ENCODE results near the gene CNTLN.
"Not testable (repeated sequence)": the region's sequence is repeated elsewhere in the genome, so short reads cannot be mapped to it uniquely, and the experiment has no call there.

Gene CNTLN

DNA sequence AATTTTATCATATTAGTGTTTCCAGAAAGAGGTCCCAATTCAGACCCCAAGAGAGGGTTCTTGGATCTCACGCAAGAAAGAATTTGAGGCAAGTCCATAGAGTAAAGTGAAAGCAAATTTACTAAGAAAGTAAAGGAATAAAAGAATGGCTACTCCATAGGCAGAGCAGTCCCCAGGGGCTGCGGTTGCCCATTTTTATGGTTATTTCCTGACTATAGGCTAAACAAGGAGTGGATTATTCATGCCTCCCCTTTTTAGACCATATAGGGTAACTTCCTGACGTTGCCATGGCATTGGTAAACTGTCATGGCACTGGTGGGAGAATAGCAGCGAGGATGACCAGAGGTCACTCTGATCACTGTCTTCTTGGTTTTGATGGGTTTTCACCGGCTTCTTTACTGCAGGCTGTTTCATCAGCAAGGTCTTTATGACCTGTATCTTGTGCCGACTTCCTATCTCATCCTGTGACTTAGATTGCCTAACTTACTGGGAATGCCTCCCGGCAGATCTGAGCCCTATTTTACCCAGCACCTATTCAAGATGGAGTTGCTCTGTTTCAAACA, 262.4 kb downstream of the CNTLN start:
- in situ Hi-C loops (cut with MboI; ENCODE audit: low sequenced_read_pairs), result not testable (repeated sequence)

DNA sequence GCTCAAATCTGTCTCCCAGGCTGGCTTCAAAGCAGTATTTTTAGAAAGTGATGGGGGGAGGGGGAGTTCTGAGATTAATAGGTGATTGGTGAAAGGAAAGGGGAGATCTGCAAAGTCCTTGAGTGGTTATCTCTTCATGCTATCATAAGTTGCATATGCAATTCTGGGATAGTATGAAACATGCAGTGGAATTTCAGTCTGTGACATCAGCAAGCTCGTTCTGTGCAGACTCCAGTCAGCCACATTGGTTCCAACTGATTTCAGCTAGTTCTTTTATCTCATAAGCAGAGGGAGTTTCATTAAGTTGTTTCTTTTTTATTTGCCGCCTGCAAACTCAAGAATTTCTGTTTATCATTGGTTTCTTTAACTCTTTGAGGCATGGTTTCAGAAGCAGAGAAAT, 263.5 kb downstream of the CNTLN start:
- in situ Hi-C loops (cut with MboI; ENCODE audit: low sequenced_read_pairs), result no loop called here

DNA sequence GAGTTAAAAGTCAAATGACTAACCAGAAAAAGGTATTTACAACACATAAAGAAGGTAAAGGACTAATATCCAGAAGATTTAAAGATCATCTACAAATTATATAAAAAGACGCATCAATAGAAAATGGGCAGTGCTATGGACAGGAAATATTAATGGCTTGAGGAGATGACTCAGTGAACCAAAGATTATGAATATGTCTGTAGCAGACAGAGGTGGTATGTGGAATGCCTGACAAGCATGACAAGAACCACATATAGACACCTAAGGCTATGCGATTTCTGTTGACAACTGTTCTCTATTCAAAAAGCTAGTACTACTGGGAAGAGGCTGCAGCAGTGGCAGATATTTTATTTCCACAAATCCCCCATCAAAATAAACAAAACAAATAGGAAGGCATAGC, 267.0 kb downstream of the CNTLN start:
- in situ Hi-C loops (cut with MboI; ENCODE audit: low sequenced_read_pairs), result no loop called here

DNA sequence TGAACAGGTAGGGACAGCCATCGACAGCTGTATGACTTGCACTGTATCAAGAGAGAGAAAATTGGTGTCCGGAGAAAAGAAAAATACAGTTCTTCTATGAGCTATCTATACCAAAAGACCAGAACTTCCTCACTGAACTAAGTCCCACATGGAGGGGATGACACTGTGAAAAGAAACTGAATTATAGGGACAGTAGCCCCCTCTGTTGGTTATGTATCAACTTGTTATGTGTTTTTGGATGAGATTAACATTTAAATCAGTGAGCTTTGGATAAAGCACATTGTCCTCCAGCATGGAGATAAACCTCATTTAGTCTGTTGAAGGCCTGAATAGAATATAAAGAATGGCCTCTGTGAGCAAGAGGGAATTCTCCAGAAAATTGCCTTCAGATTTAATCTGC, 267.5 kb downstream of the CNTLN start:
- in situ Hi-C loops (cut with MboI; ENCODE audit: low sequenced_read_pairs), result no loop called here

DNA sequence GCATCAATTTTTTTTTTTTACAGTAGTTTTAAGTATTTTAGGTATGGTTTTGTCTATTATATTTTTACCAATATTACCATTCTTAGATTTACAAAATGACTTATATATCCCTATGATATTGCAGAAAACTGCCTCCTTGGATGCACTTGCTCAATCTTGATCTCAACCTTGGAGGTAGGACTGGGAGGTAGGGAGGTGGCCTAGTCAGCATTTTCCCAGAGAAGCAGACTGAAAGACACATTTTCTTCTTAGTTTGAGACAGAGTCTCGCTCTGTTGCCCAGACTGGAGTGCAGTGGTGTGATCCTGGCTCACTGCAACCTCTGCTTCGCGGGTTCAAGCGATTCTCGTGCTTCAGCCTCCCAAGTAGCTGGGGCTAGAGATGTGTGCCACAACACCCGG, 268.7 kb downstream of the CNTLN start:
- in situ Hi-C loops (cut with MboI; ENCODE audit: low sequenced_read_pairs), result no loop called here

DNA sequence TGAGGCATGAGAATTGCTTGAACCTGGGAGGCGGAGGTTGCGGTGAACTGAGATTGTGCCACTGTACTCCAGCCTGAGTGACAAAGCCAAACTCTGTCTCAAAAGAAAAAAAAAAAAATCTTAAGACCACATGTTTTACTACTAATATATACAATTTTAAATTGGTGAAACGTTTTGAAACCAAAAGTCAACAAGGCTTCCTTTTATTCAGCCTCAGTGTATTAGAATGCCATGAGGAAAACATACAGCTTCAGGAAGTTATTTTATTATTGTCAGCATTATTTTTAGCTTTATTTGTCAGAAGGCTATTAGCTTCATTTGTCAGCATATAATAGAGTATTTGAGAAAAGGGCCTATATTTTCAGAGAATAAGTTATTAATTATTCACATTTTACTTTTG, 280.1 kb downstream of the CNTLN start:
- in situ Hi-C loops (cut with MboI; ENCODE audit: low sequenced_read_pairs), result no loop called here

DNA sequence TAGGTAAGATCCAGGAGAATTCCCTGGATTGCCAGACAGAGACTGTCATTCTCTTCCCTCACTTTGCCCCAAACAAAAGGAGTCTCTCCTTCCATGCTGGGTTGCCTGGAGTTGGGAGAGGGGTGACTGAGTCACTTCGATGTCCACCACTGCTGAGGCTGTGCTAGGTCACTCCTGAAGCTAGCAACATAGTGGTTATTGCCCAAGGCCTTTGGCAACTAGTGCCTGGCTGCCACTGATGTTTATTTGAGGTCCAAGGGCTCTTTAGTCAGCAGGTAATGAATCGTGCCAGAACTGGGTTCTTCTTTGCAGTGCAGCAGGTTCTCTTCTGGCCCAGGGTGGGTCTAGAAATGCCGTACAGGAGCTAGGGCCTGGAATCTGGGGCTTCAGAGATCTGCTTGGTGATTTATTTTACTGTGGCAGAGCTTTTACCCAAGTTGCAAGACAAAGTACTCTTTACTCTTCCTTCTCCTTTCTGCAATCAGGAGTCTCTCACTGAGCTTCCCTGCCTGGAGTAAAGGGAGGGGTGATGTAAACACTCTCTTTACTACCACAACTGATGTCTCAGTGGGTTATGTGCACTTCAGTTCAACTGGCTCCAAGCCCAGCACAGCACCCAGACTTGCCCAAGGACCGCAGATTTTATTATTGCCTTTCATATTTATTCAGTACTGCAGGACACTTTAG, 288.3 kb downstream of the CNTLN start:
- in situ Hi-C loops (cut with MboI; ENCODE audit: low sequenced_read_pairs), result no loop called here

DNA sequence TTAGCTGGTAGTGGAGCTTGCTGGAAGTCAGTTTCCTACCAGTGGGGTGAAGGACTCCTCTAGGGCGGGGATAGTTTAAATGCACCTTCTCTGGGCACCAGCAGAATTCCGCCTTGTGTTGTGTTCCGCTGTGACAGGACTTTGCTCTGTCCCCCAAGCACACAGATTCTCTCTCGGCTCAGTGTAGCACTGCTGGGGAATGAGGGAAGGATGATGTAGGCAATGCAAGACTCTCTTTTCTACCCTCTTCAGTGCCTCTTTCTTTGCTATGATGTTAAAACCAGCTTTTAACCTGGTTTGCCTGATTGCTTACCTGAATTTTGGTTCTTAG, 288.8 kb downstream of the CNTLN start:
- in situ Hi-C loops (cut with MboI; ENCODE audit: low sequenced_read_pairs), result no loop called here

DNA sequence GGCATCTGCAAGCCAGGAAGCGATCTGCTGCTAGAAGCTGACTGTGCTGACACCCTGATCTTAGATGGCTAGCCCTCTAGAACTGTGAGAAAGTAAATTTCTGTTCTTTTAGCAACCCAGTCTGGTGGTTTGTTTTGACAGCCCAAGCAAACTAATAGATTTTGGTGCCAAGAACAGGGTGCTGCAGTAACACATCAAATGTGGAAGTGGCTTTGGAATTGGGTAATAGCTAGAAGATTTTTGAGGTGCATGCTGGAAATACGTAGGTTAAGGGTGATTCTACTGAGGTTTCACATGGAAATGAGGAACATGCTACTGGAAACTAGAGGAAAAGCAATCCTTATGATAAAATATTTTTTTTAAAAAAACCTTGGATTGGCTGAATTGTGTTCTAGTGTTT, 290.5 kb downstream of the CNTLN start:
- in situ Hi-C loops (cut with MboI; ENCODE audit: low sequenced_read_pairs), result no loop called here

DNA sequence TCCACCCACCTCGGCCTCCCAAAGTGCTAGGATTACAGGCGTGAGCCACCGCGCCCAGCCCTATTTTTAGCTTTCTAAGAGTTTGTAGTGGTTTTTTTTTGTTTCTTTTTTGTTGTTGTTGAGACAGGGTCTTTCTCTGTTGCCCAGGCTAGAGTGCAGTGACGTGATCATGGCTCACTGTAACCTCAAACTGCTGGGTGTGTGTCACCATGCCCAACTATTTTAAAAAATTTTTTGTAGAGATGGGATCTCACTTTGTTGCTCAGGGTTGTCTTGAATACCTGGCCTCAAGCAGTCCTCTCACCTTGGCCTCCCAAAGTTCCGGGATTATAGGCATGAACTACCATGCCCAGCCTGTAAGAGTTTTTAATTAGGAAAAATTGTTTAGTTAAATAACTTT, 298.7 kb downstream of the CNTLN start:
- in situ Hi-C loops (cut with MboI; ENCODE audit: low sequenced_read_pairs), result no loop called here

DNA sequence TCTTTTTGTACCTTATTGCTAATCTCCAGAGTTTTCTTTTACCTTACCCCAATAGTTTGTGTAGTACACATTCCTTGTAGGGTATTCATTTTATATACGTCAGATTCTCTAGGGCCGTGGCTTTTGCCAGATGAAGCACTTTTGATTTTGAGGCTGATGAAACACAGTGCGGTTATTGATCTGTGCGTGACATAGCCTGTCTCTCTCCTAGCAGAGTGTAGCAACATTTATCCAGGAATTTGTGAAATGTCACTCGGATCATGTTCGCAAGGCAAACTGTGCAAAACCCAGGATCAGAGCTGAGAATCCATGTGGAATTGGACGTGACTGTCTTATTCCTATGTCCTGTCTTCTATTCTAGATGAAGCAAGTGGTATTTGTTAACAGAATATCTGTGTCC, 302.0 kb downstream of the CNTLN start:
- in situ Hi-C loops (cut with MboI; ENCODE audit: low sequenced_read_pairs), result no loop called here

DNA sequence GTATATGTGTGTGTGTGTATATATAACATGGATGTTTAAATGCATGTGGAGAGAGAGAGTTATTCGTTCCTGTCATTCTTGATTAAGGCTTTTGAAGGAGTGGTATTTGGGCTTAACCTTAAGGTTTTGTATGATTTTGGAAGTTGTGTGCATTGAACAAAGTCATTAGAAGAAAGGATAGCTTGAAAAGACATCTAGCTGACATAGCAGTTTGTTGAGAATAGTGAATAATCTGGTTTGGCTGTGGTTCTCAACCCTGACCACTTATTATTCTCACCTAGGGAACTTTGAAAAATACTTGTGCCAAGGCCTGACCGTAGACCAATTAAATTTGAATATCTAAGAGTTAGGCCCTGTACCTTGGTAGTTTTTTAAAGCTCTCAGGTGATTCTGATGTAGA, 303.0 kb downstream of the CNTLN start:
- in situ Hi-C loops (cut with MboI; ENCODE audit: low sequenced_read_pairs), result no loop called here

DNA sequence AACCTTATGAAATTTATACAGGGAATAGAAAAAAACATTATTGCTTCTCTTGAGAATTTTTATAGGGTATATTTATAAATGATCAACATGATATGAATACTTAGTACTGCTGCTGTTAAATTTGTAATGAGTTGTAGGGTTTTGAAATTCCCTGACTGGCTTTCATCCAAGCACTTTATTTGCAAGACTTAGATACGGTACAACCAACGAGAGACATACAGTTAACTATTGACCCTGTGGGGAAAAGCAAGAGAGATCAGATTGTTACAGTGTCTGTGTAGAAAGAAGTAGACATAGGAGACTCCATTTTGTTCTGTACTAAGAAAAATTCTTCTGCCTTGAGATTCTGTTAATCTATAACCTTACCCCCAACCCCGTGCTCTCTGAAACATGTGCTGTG, 310.3 kb downstream of the CNTLN start:
- in situ Hi-C loops (cut with MboI; ENCODE audit: low sequenced_read_pairs), result not testable (repeated sequence)

DNA sequence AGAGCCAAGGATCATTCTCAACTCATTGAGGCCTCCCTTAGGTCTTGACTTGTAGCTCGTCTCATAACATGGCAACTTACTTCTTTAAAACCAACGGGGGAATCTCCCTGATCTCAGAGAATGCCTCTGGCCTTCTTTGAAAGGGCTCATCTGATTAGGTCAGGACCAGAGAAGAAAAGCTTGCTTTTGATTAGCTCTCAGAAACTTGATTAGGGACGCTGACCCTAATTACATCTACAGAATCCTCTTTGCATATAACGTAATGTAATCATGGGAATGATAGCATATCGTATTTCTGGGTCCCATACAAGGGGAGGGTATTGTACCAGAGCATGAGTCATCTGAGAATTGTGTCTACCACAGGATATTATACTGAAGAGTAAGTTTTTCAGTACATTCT, 318.9 kb downstream of the CNTLN start:
- in situ Hi-C loops (cut with MboI; ENCODE audit: low sequenced_read_pairs), result no loop called here

DNA sequence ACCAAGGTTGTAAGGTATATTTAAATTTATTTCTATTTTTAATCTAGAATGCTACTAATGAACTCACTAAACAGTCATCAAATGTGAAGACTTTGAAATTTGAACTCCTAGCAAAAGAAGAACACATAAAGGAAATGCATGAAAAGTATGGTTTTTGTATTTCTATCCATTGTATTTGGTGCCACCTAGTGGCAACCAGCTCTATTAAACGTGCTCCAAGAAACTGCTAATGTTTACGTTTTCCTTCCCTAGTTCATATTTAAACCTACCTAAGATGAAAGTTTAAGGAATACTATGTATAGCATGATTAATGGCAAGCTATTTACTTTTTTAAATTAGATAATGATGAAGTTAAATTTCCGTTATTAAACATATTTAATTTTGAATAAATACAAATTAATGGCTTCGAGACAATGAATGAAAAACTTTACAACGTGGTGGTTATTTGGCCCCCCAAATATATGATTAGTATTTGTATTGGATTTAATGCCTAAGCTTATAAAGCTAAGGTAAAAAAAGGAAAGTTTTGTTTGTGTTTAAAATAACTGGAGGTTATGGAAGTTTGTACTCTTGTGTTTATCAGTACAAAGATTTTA, 328.1 kb downstream of the CNTLN start:
- in situ Hi-C loops (cut with MboI; ENCODE audit: low sequenced_read_pairs), result no loop called here

DNA sequence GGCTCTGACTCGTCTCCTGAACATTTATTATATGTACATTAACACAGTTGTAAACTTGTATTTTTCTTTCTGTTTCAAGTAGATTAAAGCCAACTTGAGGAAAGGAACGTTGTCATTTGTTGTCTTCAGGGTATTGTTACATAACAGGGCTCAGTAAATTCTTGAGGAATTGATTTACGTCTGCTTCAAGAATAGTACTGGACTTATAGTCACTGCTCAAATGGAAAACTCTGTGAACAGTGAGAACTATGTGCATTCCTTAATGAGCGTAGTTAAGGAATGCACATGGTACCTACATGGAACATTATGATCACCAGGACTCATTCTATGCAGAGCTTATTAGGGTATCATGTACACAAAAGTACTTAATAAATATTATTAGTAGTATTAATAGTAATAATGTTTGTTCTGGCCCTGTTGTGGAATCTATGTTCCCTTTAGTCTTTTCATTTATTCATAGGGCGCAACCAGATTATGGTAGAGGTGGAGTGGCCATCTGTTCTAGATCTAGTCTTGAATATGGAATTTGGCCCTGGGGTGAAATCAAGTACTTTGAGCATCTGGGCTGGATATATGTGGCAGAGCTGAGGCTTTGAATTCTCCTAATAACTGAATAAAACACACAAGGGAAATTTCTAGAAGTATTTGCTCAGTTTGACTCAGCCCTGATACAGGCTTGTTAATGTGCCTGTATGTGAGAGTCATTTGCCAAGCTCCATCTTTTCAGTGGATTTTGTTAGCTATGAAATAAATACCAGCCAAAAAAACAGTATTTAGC, 335.4 kb downstream of the CNTLN start:
- in situ Hi-C loops (cut with MboI; ENCODE audit: low sequenced_read_pairs), result no loop called here

DNA sequence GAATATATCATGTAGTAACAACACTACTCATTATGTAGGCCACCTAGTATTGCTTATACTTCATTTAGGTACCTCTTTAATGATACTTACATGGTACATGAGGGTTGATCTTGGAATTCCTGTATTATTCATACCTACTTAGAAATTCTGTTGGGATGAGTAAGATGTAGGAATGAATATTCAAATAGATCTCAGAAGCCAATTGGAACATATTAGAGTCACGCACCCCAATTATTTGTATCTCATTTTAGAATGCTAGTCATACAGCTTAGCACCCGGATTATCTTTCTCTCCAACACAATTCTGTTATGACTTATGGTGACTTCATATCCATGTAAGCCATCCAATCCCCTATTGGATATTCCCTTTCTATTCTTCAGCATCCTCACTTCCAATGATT, 337.3 kb downstream of the CNTLN start:
- in situ Hi-C loops (cut with MboI; ENCODE audit: low sequenced_read_pairs), result no loop called here

DNA sequence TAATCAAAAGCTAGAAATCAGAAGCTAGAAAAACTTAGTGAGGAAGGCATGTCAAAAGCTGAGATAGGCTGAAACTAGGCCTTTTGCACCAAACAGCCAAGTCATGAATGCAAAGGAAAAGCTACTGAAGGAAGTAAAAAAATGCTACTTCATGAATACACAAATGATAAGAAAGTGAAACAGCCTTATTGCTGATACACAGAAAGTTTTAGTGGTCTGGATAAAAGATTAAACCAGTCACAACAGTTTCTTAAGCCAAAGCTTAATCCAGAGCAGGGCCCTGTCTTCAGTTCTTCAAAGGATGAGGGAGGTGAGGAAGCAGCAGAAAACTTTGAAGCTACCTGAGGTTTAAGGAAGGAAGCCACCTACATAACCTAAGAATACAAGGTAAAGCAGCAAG, 341.6 kb downstream of the CNTLN start:
- in situ Hi-C loops (cut with MboI; ENCODE audit: low sequenced_read_pairs), result no loop called here

DNA sequence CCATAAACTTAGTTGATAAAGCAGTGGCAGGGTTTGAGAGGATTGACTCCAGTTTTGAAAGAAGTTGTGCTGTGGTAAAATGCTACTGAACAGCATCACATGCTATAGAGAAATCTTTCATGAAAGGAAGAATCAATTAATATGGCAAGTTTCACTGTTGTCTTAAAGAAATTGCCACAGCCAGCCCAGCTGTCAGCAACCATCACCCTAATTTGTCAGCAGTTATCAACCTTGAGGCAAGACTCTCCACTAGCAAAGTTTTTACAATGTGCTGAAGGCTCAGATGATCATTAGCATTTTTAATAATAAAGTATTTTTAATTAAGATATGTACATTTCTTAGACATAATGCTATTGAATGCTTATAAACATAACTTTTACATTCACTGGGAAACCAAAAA, 343.0 kb downstream of the CNTLN start:
- in situ Hi-C loops (cut with MboI; ENCODE audit: low sequenced_read_pairs), result no loop called here

DNA sequence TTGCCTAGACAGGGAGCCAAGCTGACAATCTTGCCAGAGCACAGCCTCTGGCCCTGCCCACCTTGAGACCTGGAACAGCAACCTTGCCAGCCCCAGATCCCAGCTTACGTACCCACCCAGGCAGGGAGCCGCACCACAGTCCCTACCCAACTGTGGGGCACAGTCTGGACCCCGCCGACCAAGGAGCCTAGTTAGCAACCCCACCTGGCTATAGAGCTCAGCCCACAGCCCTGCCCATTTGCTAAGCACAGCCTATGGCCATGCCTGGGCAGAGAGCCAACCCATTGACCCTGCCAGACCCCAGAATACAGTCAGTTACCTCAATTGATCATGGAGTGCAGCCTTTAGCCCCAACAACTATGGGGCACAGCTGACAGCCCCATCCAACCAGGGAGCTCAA, 346.1 kb downstream of the CNTLN start:
- in situ Hi-C loops (cut with MboI; ENCODE audit: low sequenced_read_pairs), result no loop called here

DNA sequence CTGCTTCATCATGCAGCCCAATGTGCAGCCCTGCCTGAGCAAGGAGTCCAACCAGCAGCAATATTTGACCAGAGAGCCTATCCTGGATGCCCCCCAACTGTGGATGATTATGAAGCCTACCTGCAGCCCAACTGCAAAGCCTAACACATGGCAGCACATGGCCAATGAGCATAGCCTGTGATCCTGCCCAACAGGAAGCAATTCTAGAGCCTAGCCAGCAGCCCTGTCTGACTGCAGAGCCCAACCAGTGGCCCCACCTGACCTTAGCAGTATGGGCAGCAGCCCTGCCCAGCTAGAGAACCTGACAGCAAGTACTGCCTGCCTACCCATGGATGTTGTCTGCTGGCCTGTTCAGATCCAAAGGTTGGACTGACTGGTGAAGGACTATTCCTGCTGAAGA, 346.7 kb downstream of the CNTLN start:
- in situ Hi-C loops (cut with MboI; ENCODE audit: low sequenced_read_pairs), result no loop called here

DNA sequence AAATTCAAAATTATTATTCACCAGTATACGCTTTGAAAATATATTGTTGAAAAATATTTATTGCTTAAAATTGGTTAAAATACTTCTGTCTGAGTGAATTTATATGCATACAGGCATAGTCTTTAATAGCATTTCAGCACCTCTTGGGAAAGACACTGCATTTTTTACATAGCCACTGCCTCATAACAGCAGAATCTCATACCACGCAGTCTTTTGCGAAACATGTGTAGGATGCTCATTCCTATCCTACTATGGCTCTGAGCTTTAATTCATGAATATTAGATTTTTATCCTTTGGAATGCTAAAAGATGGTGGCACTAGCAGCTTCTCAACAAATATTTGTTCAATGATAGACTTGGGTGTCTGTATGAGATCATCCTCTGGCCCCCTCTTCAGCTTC, 350.1 kb downstream of the CNTLN start:
- in situ Hi-C loops (cut with MboI; ENCODE audit: low sequenced_read_pairs), result no loop called here

Data from HL-60/S4 treated with retinoic acid at 250 ng/mL for 4 days and 3 days (cell line).